ENCODE data around the gene PPP6R1. TPM values are rescaled to one million over a fixed set of nuclear protein-coding genes. Genes with fewer than 3 reads are reported as not detected.

The PPP6R1 gene
- polyA plus RNA-seq, 3 donors, result 16.9 to 91.3 (median 22.0) TPM

GRCh38 chr19:55259540-55260210, 858 bp upstream of the PPP6R1 start:
- Histone ChIP-seq H3K9ac (ENCODE audit: insufficient read depth, low read length, poor library complexity, severe bottlenecking) (peak overlapping the region; percentile 93), H3K79me2 (ENCODE audit: insufficient read depth, low read length) (peaks cover 42% of the 10 kb centered on the region), H3K4me3 (replicated peaks in 1 of 3; ENCODE audit: low read depth in 2 of 3, low read length in 3 of 3) (peak overlapping the region; percentile 61 to 94 (median 66)), H3K27ac (ENCODE audit: low read depth in 1 of 2, low read length in 2 of 2) (peak overlapping the region; percentile 89 to 92), H3K27me3 (ENCODE audit: control insufficient read depth in 2 of 2, insufficient read depth in 2 of 2, low read length in 2 of 2) (no peaks in the 10 kb centered on the region), H3K36me3 (replicated peaks in 1 of 2; ENCODE audit: control insufficient read depth in 1 of 2, insufficient read depth in 2 of 2, low read length in 2 of 2) (peaks cover 0 to 9% of the 10 kb centered on the region in 2 donors), H3K4me2 (replicated peaks; ENCODE audit: extremely low read depth, low read length, poor library complexity, severe bottlenecking) (peak overlapping the region; percentile 89), H3K4me1 (ENCODE audit: control insufficient read depth in 1 of 2, insufficient read depth in 2 of 2, low read length in 2 of 2) (peaks cover 41 to 44% of the 10 kb centered on the region in 2 donors), H4K20me1 (ENCODE audit: insufficient read depth, low read length) (peaks cover 36% of the 10 kb centered on the region), H2AFZ (ENCODE audit: insufficient read depth, low read depth, low read length, poor library complexity, severe bottlenecking) (peak overlapping the region; percentile 92), H3K9me3 (replicated peaks in 1 of 2; ENCODE audit: control insufficient read depth in 1 of 2, insufficient read depth in 1 of 2, low read length in 2 of 2) (peaks cover 0 to 3% of the 10 kb centered on the region in 2 donors)
- H3K27me3 Mint-ChIP-seq (ENCODE audit: low read depth in 3 of 3), result no peaks in the 10 kb centered on the region
- TF ChIP-seq CTCF (IDR thresholded peaks at IDR 0.05), result no peak
- H3K36me3 Mint-ChIP-seq, result peaks cover 15 to 17% of the 10 kb centered on the region in 2 donors
- peaks cover 0 to 4% (median 0%) of the 10 kb centered on the region in 7 donors for H3K9me3 Mint-ChIP-seq
- peaks cover 40% of the 10 kb centered on the region for H3K4me1 Mint-ChIP-seq
- peak overlapping the region; percentile 91 to 97 (median 97) for H3K27ac Mint-ChIP-seq
- peak overlapping the region; percentile 88 to 94 for H3K4me3 Mint-ChIP-seq
- intact Hi-C loops (cut with micrococcal nuclease), result loop anchor here (1.0 to 10.0 kb wide), 4 partner anchors 19 to 145 kb away; partner anchors contain the start of gene PPP1R12C (in 1 of the 2)
- no peak for DNase-seq
- WGBS (ENCODE audit: insufficient coverage), result 69% methylated on average over 21 of the region's 29 CpGs

- Histone ChIP-seq H2AFZ (ENCODE audit: insufficient read depth, low read depth, low read length, poor library complexity, severe bottlenecking) (peak overlapping the region; percentile 92), H3K4me2 (replicated peaks; ENCODE audit: extremely low read depth, low read length, poor library complexity, severe bottlenecking) (peak overlapping the region; percentile 89), H3K9ac (ENCODE audit: insufficient read depth, low read length, poor library complexity, severe bottlenecking) (peak overlapping the region; percentile 93), H3K4me1 (ENCODE audit: control insufficient read depth in 1 of 2, insufficient read depth in 2 of 2, low read length in 2 of 2) (peaks cover 50 to 55% of the 10 kb centered on the region in 2 donors), H4K20me1 (ENCODE audit: insufficient read depth, low read length) (peaks cover 47% of the 10 kb centered on the region), H3K27me3 (ENCODE audit: control insufficient read depth in 2 of 2, insufficient read depth in 2 of 2, low read length in 2 of 2) (no peaks in the 10 kb centered on the region), H3K4me3 (replicated peaks in 1 of 3; ENCODE audit: low read depth in 2 of 3, low read length in 3 of 3) (peak overlapping the region; percentile 61 to 94 (median 66)), H3K79me2 (ENCODE audit: insufficient read depth, low read length) (peaks cover 55% of the 10 kb centered on the region), H3K36me3 (replicated peaks in 1 of 2; ENCODE audit: control insufficient read depth in 1 of 2, insufficient read depth in 2 of 2, low read length in 2 of 2) (peaks cover 0 to 9% of the 10 kb centered on the region in 2 donors), H3K9me3 (replicated peaks in 1 of 2; ENCODE audit: control insufficient read depth in 1 of 2, insufficient read depth in 1 of 2, low read length in 2 of 2) (peaks cover 0 to 3% of the 10 kb centered on the region in 2 donors), H3K27ac (ENCODE audit: low read depth in 1 of 2, low read length in 2 of 2) (peak overlapping the region; percentile 89 to 92)
- DNase-seq, result no peak
- TF ChIP-seq CTCF (IDR thresholded peaks at IDR 0.05), result no peak
- Mint-ChIP-seq H3K9me3 (peaks cover 0 to 4% (median 0%) of the 10 kb centered on the region in 7 donors), H3K4me3 (peak overlapping the region; percentile 88 to 94), H3K4me1 (peaks cover 52% of the 10 kb centered on the region), H3K36me3 (peaks cover 15 to 17% of the 10 kb centered on the region in 2 donors), H3K27me3 (ENCODE audit: low read depth in 3 of 3) (no peaks in the 10 kb centered on the region), H3K27ac (peak overlapping the region; percentile 71 to 97 (median 96))
- WGBS (ENCODE audit: insufficient coverage), result under 1% methylated on average over 50 of the region's 53 CpGs
- intact Hi-C loops (cut with micrococcal nuclease), result loop anchor here (1.0 to 10.0 kb wide), 4 partner anchors 20 to 144 kb away; partner anchors contain the start of genes KMT5C (in 1 of the 2) and PPP1R12C (in 1 of the 2)
Measured at GRCh38 chr19:55258476-55258827, 365 bp downstream of the PPP6R1 start.

All from CD14-positive monocyte (primary cell).